DMS79 treated with DMSO at 0.1 percent for 48 hours (cell line): ENCODE data around the gene IFI30.
"Not testable (repeated sequence)": the region's sequence is repeated elsewhere in the genome, so short reads cannot be mapped to it uniquely, and the experiment has no call there.

Experiments
- DNase-seq: peaks from one replicate; lab custom pipeline; 2025; lab: John Stamatoyannopoulos, UW

The IFI30 gene

GRCh38 chr19:18152817-18153555, 20.6 kb upstream of the IFI30 start, which contains the start of gene PIK3R2:
PIK3R2 (plus strand) TSS chr19:18153163; CDS start chr19:18155880, 2,717 bp downstream.
- DNase-seq, result peak; percentile 93

- no peak for DNase-seq
Measured at GRCh38 chr19:18153556-18154134, 20.0 kb upstream of the IFI30 start.

GRCh38 chr19:18155095-18156087, 18.2 kb upstream of the IFI30 start:
- no peak for DNase-seq

- no peak for DNase-seq
Measured at GRCh38 chr19:18156268-18156667, 17.3 kb upstream of the IFI30 start.

- DNase-seq, result peak; percentile 94
Measured at GRCh38 chr19:18156841-18157464, 16.7 kb upstream of the IFI30 start.

- peak; percentile 85 for DNase-seq
Measured at GRCh38 chr19:18157465-18158063, 16.0 kb upstream of the IFI30 start.

GRCh38 chr19:18158467-18158866, 15.1 kb upstream of the IFI30 start:
- no peak for DNase-seq

GRCh38 chr19:18159059-18159616, 14.5 kb upstream of the IFI30 start:
- DNase-seq, result not testable (repeated sequence)

GRCh38 chr19:18159810-18160209, 13.8 kb upstream of the IFI30 start:
- DNase-seq, result no peak

GRCh38 chr19:18160493-18160970, 13.1 kb upstream of the IFI30 start:
- DNase-seq, result no peak

GRCh38 chr19:18160971-18161635, 12.5 kb upstream of the IFI30 start:
- DNase-seq, result no peak

- no peak for DNase-seq
Measured at GRCh38 chr19:18161636-18162002, 12.0 kb upstream of the IFI30 start.

- no peak for DNase-seq
Measured at GRCh38 chr19:18164072-18164471, 9.5 kb upstream of the IFI30 start.

- no peak for DNase-seq
Measured at GRCh38 chr19:18165794-18166544, 7.6 kb upstream of the IFI30 start.

GRCh38 chr19:18167011-18167410, 6.6 kb upstream of the IFI30 start:
- DNase-seq, result no peak

- DNase-seq, result no peak
Measured at GRCh38 chr19:18167975-18168645, 5.5 kb upstream of the IFI30 start.

- no peak for DNase-seq
Measured at GRCh38 chr19:18168673-18169381, 4.8 kb upstream of the IFI30 start.

GRCh38 chr19:18170714-18171255, 2.8 kb upstream of the IFI30 start:
- no peak for DNase-seq
